ENCODE results near the gene ZBTB4.

The ZBTB4 gene

DNA sequence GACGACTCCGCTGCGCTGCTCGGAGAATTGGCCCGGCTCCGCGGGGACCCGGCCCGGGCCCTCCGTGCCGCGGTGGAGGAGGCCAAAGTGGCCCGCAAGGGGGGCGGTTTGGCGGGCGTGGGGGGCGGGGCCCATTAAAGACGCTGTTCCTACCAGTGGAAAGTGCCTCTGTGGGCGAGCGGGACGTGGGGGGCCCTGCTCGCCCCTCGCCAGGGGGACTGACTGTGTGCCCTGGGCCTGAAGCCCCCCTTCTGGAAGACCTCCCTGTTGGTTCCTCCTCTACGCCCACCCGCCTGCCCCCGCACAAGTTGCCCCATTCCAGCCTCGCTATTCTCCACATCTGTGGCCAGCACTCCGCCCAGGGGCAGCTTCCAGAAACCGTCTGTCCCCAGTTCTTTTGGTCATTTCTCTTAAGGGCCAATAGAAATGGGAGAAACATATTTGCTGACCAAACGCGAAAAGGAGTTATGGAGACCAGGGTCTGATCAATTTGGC is 42.0 kb downstream of the ZBTB4 start:
- TF ChIP-seq TEAD4 (IDR thresholded peaks at IDR 0.05): no peak
- no peak for TF ChIP-seq CEBPB (IDR thresholded peaks at IDR 0.05)
- TF ChIP-seq NFIC (IDR thresholded peaks at IDR 0.05): no peak
- TF ChIP-seq, protein P1, sequence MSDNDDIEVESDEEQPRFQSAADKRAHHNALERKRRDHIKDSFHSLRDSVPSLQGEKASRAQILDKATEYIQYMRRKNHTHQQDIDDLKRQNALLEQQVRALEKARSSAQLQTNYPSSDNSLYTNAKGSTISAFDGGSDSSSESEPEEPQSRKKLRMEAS (IDR thresholded peaks at IDR 0.05): no peak
- TF ChIP-seq CREB1 (IDR thresholded peaks at IDR 0.05; ENCODE audit: low read depth): no peak
- TF ChIP-seq FOXM1 (IDR thresholded peaks at IDR 0.05; ENCODE audit: borderline replicate concordance, low read depth): no peak
- TF ChIP-seq ZBTB7A (IDR thresholded peaks at IDR 0.05; ENCODE audit: low read depth): no peak
- TF ChIP-seq, protein P2, sequence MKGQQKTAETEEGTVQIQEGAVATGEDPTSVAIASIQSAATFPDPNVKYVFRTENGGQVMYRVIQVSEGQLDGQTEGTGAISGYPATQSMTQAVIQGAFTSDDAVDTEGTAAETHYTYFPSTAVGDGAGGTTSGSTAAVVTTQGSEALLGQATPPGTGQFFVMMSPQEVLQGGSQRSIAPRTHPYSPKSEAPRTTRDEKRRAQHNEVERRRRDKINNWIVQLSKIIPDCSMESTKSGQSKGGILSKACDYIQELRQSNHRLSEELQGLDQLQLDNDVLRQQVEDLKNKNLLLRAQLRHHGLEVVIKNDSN (IDR thresholded peaks at IDR 0.05): no peak
- no peak for TF ChIP-seq EGR1 (IDR thresholded peaks at IDR 0.05)
- TF ChIP-seq TAF1 (IDR thresholded peaks at IDR 0.05; ENCODE audit: low read depth): no peak
- TF ChIP-seq EP300 (IDR thresholded peaks at IDR 0.05; ENCODE audit: borderline replicate concordance): no peak
- TF ChIP-seq RAD21 (IDR thresholded peaks at IDR 0.05; ENCODE audit: low read depth): no peak
- TF ChIP-seq TCF12 (IDR thresholded peaks at IDR 0.05; ENCODE audit: low read depth): no peak
- TF ChIP-seq, protein P3, sequence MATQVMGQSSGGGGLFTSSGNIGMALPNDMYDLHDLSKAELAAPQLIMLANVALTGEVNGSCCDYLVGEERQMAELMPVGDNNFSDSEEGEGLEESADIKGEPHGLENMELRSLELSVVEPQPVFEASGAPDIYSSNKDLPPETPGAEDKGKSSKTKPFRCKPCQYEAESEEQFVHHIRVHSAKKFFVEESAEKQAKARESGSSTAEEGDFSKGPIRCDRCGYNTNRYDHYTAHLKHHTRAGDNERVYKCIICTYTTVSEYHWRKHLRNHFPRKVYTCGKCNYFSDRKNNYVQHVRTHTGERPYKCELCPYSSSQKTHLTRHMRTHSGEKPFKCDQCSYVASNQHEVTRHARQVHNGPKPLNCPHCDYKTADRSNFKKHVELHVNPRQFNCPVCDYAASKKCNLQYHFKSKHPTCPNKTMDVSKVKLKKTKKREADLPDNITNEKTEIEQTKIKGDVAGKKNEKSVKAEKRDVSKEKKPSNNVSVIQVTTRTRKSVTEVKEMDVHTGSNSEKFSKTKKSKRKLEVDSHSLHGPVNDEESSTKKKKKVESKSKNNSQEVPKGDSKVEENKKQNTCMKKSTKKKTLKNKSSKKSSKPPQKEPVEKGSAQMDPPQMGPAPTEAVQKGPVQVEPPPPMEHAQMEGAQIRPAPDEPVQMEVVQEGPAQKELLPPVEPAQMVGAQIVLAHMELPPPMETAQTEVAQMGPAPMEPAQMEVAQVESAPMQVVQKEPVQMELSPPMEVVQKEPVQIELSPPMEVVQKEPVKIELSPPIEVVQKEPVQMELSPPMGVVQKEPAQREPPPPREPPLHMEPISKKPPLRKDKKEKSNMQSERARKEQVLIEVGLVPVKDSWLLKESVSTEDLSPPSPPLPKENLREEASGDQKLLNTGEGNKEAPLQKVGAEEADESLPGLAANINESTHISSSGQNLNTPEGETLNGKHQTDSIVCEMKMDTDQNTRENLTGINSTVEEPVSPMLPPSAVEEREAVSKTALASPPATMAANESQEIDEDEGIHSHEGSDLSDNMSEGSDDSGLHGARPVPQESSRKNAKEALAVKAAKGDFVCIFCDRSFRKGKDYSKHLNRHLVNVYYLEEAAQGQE (IDR thresholded peaks at IDR 0.05; ENCODE audit: low read depth): no peak
- no peak for TF ChIP-seq YY1 (IDR thresholded peaks at IDR 0.05; ENCODE audit: low read depth)

DNA sequence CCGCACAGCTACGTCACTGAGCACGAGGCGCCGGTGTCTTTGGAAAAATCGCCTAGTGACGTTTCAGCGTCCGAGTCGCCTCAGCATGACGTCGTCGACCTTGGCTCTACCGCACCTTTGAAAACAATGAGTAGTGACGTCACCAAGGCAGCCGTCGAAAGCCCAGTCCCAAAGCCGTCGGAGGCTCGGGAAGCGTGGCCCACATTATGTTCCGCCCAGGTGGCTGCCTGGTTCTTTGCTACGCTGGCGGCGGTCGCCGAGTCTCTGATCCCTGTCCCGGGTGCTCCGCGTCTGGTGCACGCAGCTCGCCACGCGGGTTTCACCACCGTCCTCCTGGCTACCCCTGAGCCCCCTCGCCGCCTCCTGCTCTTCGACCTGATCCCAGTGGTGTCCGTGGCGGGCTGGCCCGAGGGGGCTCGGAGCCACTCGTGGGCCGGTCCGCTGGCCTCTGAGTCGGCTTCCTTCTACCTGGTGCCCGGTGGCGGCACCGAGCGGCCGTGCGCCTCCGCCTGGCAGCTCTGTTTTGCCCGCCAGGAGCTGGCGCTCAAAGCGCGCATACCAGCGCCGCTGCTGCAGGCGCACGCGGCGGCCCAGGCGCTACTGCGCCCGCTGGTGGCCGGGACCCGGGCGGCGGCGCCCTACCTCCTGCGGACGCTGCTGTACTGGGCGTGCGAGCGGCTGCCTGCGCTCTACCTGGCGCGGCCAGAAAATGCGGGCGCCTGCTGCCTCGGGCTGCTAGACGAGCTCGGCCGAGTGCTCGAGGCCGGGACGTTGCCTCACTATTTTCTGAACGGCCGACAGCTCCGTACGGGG is 42.7 kb downstream of the ZBTB4 start:
- TF ChIP-seq FOXM1 (IDR thresholded peaks at IDR 0.05; ENCODE audit: borderline replicate concordance, low read depth) (no peak), EP300 (IDR thresholded peaks at IDR 0.05; ENCODE audit: borderline replicate concordance) (no peak), YY1 (IDR thresholded peaks at IDR 0.05; ENCODE audit: low read depth) (no peak), CEBPB (IDR thresholded peaks at IDR 0.05) (no peak), TEAD4 (IDR thresholded peaks at IDR 0.05) (no peak)

DNA sequence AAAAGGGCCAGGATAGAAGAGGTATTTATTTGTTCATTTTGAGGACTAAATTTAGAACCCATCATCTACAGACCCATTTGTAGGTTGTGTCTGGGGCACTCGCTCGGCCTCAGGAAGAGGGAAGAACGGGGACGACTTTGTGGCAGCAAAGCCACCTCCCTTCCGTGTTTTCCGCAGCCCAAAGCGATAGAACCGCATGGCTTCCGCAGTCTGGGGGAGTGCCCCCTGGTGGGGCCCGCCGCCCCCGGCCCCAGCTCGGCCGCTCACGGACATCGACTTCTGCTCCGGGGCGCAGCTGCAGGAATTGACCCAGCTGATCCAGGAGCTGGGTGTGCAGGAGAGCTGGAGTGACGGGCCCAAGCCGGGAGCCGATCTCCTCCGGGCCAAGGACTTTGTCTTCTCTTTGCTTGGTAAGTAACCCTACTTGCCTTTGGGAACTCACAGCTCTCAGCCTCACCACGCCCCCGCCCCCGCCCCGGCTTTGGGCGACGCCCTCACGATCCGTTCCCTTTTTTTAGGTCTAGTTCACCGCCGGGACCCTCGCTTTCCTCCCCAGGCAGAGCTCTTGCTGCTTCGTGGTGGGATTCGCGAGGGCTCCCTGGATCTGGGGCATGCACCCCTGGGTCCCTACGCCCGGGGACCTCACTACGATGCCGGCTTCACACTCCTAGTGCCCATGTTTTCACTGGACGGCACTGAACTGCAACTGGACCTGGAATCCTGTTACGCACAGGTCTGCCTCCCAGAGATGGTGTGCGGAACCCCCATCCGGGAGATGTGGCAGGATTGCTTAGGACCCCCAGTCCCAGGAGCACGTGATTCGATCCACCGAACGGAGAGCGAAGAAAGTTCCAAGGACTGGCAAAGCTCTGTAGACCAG is 43.5 kb downstream of the ZBTB4 start:
- TF ChIP-seq TEAD4 (IDR thresholded peaks at IDR 0.05) (peak; percentile 1; the same call in 1 of the 2 replicates), EP300 (IDR thresholded peaks at IDR 0.05; ENCODE audit: borderline replicate concordance) (no peak), CREB1 (IDR thresholded peaks at IDR 0.05; ENCODE audit: low read depth) (no peak)
- TF ChIP-seq, protein P1 (IDR thresholded peaks at IDR 0.05): peak; percentile 13; the same call in 1 of the 2 replicates

DNA sequence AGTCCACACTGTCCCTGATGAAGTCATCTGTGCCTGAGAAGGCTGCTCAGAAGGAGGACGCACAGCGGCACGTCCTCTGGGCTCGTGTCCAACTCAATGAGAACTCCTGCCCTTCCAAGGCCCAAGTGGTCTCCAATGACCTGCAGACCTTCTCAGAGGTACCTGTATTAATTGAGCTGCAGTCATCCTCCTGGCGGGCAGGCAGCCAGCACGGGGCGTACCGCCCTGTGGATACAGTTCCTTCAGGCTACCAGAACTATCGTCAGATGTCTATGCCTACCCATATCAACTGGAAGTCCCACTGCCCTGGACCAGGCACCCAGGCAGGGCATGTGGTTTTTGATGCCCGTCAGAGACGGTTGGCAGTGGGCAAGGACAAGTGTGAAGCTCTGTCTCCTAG is 47.1 kb downstream of the ZBTB4 start:
- TF ChIP-seq NFIC (IDR thresholded peaks at IDR 0.05) (no peak), TEAD4 (IDR thresholded peaks at IDR 0.05) (no peak), CREB1 (IDR thresholded peaks at IDR 0.05; ENCODE audit: low read depth) (no peak), CEBPB (IDR thresholded peaks at IDR 0.05) (no peak), YY1 (IDR thresholded peaks at IDR 0.05; ENCODE audit: low read depth) (no peak), ZBTB7A (IDR thresholded peaks at IDR 0.05; ENCODE audit: low read depth) (no peak), EGR1 (IDR thresholded peaks at IDR 0.05) (no peak), FOXM1 (IDR thresholded peaks at IDR 0.05; ENCODE audit: borderline replicate concordance, low read depth) (no peak), TAF1 (IDR thresholded peaks at IDR 0.05; ENCODE audit: low read depth) (no peak), TCF12 (IDR thresholded peaks at IDR 0.05; ENCODE audit: low read depth) (no peak), RAD21 (IDR thresholded peaks at IDR 0.05; ENCODE audit: low read depth) (no peak), EP300 (IDR thresholded peaks at IDR 0.05; ENCODE audit: borderline replicate concordance) (no peak)
- TF ChIP-seq, protein P2 (IDR thresholded peaks at IDR 0.05): no peak
- TF ChIP-seq, protein P3 (IDR thresholded peaks at IDR 0.05; ENCODE audit: low read depth): no peak
- TF ChIP-seq, protein P1 (IDR thresholded peaks at IDR 0.05): no peak

DNA sequence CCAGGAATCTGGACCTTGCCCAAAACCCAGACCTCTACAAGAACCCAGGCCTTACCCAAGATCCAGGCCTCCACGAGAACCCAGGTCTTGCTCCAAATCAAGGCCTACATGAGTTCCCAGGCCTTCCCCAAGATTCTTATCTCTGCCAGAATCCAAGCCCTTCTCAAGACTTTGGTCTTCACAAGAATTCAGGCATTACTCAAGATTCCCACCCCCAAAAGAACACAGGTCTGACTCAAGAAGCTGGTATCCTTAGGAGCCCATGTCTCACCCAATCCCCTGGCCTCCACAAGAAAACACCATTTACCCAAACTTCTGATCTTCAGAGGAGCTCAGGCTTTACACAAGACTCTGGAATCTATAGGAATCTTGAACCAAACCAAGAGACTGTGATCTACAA is 48.2 kb downstream of the ZBTB4 start:
- TF ChIP-seq TAF1 (IDR thresholded peaks at IDR 0.05; ENCODE audit: low read depth) (no peak), TEAD4 (IDR thresholded peaks at IDR 0.05) (no peak), FOXM1 (IDR thresholded peaks at IDR 0.05; ENCODE audit: borderline replicate concordance, low read depth) (no peak), NFIC (IDR thresholded peaks at IDR 0.05) (no peak)
- TF ChIP-seq, protein P1 (IDR thresholded peaks at IDR 0.05): no peak
- TF ChIP-seq, protein P2 (IDR thresholded peaks at IDR 0.05): no peak
